ENCODE data around the gene UCK2.

GRCh38 chr1:165904948-165905347 is 77.5 kb downstream of the UCK2 start:
- no peak for TF ChIP-seq CTCF (IDR thresholded peaks at IDR 0.05)
- TF ChIP-seq SIN3A (IDR thresholded peaks at IDR 0.05; ENCODE audit: borderline replicate concordance, insufficient read depth, low read depth, low read length), result no peak
- TF ChIP-seq REST (IDR thresholded peaks at IDR 0.05; ENCODE audit: insufficient read depth in 1 of 2, low read depth in 2 of 2, low read length in 1 of 2), result no peak
